Measurements from ENCODE around the gene ABCG4.

- TF ChIP-seq CTCF (IDR thresholded peaks at IDR 0.05) = no peak
- TF ChIP-seq EP300 (IDR thresholded peaks at IDR 0.05) = no peak
Observed at GRCh38 chr11:119148720-119149017, 183 bp upstream of the ABCG4 start.
